Measurements from ENCODE around the gene SDK2.

Gene SDK2

DNA sequence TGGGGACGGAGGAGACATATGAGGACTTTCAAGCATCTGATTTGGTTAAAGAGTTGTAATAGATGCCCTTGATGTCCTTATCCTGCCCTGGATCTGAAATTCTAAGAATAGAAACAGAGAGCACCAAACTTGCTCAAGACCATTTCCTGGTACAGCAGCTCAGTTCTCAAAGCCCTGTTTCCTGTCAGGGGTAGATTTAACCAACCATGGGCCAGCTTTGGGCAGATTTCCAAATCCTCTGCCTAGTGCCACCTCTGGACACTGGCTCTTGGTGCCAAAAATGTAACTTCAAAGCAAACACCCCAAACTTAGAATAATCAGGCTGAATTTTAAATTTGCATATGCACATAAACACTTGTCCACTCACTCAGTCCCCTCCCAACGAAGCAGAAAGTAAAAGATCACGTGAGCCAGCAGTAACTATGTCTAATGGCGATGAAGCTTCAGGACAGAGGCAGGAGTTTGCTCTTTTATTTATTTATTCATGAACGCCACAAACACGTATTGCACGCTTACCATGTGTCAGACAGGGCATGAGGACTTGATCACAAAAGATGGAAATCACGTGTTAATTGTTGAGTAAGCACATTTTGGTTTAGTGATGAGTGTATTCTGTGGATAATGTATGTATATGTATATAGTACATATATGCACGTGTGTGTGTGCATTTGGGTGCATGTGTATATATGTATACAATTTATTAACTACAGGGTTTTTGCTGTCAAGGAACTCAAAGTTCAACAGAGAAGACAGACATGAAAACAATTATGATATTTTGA is 23.1 kb upstream of the SDK2 start (continued):
- TF ChIP-seq SP7 (tag by site-specific recombination; IDR thresholded peaks at IDR 0.05) (no peak), SP2 (tag by site-specific recombination; IDR thresholded peaks at IDR 0.05) (no peak), ZNF530 (tag by site-specific recombination; IDR thresholded peaks at IDR 0.05; ENCODE audit: low read depth) (no peak)

DNA sequence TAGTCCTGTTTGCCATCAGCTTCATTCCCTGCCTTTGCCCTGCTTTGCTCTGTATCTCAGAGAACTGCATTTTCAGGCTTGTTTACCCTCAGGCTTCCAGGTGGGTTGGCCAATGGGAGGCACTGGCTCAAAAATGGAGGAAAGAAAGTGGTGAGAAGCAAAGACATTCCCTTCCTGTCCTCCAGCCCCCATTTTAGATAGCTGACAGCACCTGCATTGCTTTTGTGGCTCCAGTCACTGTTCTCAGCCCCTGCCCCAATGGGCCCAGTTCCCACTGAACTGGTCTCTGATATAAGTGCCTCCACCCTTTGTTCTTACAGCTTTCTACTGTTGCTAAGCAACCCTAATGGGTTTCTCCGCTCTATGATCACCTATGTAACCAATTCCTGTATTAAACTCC is 19.4 kb upstream of the SDK2 start:
- Histone ChIP-seq H3K36me3 (ENCODE audit: control insufficient read depth in 2 of 2, insufficient read depth in 1 of 2, low read length in 2 of 2) (no peaks in the 10 kb centered on the region), H3K4me3 (ENCODE audit: low read depth, low read length) (no peak overlapping the region), H3K9me3 (ENCODE audit: control insufficient read depth, insufficient read depth, low read depth, low read length) (no peaks in the 10 kb centered on the region), H3K27ac (ENCODE audit: extremely low read depth, low read depth, low read length) (no peak overlapping the region), H3K4me1 (ENCODE audit: control insufficient read depth, insufficient read depth, low read length) (no peaks in the 10 kb centered on the region)
- TF ChIP-seq ZNF174 (tag by site-specific recombination; IDR thresholded peaks at IDR 0.05) (no peak), ZNF114 (tag by site-specific recombination; IDR thresholded peaks at IDR 0.05) (no peak), ZFP41 (tag by site-specific recombination; IDR thresholded peaks at IDR 0.05; ENCODE audit: borderline replicate concordance) (no peak), KLF9 (tag by site-specific recombination; IDR thresholded peaks at IDR 0.05; ENCODE audit: low read depth) (no peak), ZNF112 (tag by site-specific recombination; IDR thresholded peaks at IDR 0.05) (no peak), ZNF747 (tag by site-specific recombination; IDR thresholded peaks at IDR 0.05) (no peak), ZNF391 (tag by site-specific recombination; IDR thresholded peaks at IDR 0.05; ENCODE audit: borderline replicate concordance, low read depth) (no peak), ZNF416 (tag by site-specific recombination; IDR thresholded peaks at IDR 0.05) (no peak), ZNF121 (tag by site-specific recombination; IDR thresholded peaks at IDR 0.05) (no peak), ZNF19 (tag by site-specific recombination; IDR thresholded peaks at IDR 0.05; ENCODE audit: low read depth) (no peak), SALL2 (tag by site-specific recombination; IDR thresholded peaks at IDR 0.05; ENCODE audit: borderline replicate concordance) (no peak), ZNF24 (tag by site-specific recombination; IDR thresholded peaks at IDR 0.05) (no peak), MEIS1 (CRISPR knock-in tag; IDR thresholded peaks at IDR 0.05; ENCODE audit: borderline replicate concordance) (no peak), ZNF10 (tag by site-specific recombination; IDR thresholded peaks at IDR 0.05) (no peak), ZNF768 (tag by site-specific recombination; IDR thresholded peaks at IDR 0.05) (no peak), IKZF3 (tag by site-specific recombination; IDR thresholded peaks at IDR 0.05) (no peak)
- TF ChIP-seq, protein P1, sequence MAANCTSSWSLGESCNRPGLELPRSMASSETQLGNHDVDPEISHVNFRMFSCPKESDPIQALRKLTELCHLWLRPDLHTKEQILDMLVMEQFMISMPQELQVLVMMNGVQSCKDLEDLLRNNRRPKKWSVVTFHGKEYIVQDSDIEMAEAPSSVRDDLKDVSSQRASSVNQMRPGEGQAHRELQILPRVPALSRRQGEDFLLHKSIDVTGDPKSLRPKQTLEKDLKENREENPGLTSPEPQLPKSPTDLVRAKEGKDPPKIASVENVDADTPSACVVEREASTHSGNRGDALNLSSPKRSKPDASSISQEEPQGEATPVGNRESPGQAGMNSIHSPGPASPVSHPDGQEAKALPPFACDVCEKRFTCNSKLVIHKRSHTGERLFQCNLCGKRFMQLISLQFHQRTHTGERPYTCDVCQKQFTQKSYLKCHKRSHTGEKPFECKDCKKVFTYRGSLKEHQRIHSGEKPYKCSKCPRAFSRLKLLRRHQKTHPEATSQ (tag by site-specific recombination; IDR thresholded peaks at IDR 0.05), result no peak
- TF ChIP-seq, protein P2, sequence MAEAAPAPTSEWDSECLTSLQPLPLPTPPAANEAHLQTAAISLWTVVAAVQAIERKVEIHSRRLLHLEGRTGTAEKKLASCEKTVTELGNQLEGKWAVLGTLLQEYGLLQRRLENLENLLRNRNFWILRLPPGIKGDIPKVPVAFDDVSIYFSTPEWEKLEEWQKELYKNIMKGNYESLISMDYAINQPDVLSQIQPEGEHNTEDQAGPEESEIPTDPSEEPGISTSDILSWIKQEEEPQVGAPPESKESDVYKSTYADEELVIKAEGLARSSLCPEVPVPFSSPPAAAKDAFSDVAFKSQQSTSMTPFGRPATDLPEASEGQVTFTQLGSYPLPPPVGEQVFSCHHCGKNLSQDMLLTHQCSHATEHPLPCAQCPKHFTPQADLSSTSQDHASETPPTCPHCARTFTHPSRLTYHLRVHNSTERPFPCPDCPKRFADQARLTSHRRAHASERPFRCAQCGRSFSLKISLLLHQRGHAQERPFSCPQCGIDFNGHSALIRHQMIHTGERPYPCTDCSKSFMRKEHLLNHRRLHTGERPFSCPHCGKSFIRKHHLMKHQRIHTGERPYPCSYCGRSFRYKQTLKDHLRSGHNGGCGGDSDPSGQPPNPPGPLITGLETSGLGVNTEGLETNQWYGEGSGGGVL (tag by site-specific recombination; IDR thresholded peaks at IDR 0.05), result no peak
- POLR2A ChIA-PET, result no interaction called here
- CTCF ChIA-PET, result interaction anchor here (0.6 kb wide), 2 partner anchors 234 to 539 kb away, joined by 3 to 4 read pairs; no protein-coding TSS in a partner anchor

DNA sequence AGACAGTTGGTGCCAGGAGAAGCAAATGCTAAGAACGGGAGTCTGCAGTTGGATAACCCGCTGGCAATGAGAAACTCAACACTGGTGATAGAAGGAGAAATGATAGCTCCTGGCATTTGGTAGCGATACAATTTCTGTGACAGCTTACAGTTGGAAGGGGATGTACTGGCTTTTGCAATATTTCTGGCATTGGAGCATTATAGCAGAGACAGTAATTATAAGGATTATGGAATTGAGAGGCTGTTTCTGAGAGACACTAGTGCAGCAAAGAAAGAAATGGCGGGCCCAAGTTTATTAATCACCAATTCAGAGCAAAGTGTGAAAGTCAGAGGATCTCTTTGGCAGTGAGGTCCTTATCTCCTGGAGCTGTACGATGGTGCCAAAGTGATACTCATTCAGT is 16.1 kb upstream of the SDK2 start:
- ChIA-PET POLR2A (no interaction called here), CTCF (interaction anchor here (1.0 to 1.5 kb wide), 4 partner anchors 9 to 516 kb away, joined by 3 to 9 read pairs (median 4); no protein-coding TSS in a partner anchor)
- no peaks in the 10 kb centered on the region for H3K9me3 ChIP-seq (ENCODE audit: control insufficient read depth, insufficient read depth, low read depth, low read length)
- H3K27ac ChIP-seq (ENCODE audit: extremely low read depth, low read depth, low read length), result no peak overlapping the region
- H3K36me3 ChIP-seq (ENCODE audit: control insufficient read depth in 2 of 2, insufficient read depth in 1 of 2, low read length in 2 of 2), result no peaks in the 10 kb centered on the region
- H3K4me1 ChIP-seq (ENCODE audit: control insufficient read depth, insufficient read depth, low read length), result no peaks in the 10 kb centered on the region
- TF ChIP-seq ZSCAN16 (tag by site-specific recombination; IDR thresholded peaks at IDR 0.05) (no peak), ZEB2 (tag by site-specific recombination; IDR thresholded peaks at IDR 0.05) (no peak), RBAK (tag by site-specific recombination; IDR thresholded peaks at IDR 0.05) (no peak), YY2 (tag by site-specific recombination; IDR thresholded peaks at IDR 0.05) (no peak), ZNF394 (tag by site-specific recombination; IDR thresholded peaks at IDR 0.05; ENCODE audit: borderline replicate concordance) (no peak), ZNF19 (tag by site-specific recombination; IDR thresholded peaks at IDR 0.05; ENCODE audit: low read depth) (no peak), ZNF221 (tag by site-specific recombination; IDR thresholded peaks at IDR 0.05; ENCODE audit: borderline replicate concordance) (no peak)
- H3K4me3 ChIP-seq (ENCODE audit: low read depth, low read length), result no peak overlapping the region
